Fibroblast of lung (primary cell): ENCODE data around the gene PRKAG2.

Experiments
- CTCF ChIP-seq, 2 donors: IDR thresholded peaks in 1 of 2; conservative IDR thresholded peaks in 1 of 2; 1 replicate in 1 of 2; 2 replicates in 1 of 2; pipeline ENCODE4 v1.5.1; 2011 to 2012; ENCODE audit warnings: low read length in 2 of 2, control low read depth in 1 of 2, inconsistent platforms in 1 of 2, low read depth in 1 of 2, mild to moderate bottlenecking in 1 of 2
- EZH2 ChIP-seq: IDR thresholded peaks from 2 replicates; pipeline ENCODE4 v1.5.1; 2012; ENCODE audit warnings: low read length, control low read depth, mild to moderate bottlenecking; ENCODE audit errors: missing control alignments

DNA sequence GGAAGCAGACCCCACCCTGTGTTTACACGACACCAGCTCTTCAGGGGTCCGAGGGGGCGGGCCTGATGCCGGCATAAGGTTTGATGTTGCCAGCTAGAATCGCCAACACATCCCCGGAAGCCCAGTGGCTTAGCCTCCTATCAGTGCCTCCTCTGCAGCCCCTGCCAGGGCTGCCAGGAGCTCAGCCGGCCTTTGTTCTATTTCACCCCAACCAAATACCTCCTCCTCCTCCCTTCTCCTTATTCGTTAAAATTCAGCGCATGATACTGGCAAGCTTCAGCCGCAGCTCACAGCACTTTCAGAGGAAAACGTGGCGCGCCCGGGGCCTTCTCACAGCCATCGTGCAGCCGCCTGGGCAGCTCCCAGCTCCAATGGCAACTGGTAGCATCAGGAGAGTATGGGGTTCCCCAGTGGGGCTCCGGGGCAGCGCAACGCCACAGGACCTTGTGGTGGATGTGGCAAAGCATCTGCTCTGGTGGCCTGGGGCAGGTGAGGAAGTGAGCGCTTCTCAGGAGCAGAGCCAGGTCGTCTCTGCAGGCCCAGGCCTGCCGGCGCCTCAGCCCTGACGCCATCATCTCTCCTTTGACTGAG, 180.9 kb downstream of the PRKAG2 start:
- TF ChIP-seq EZH2, result no peak
- no peak for TF ChIP-seq CTCF (conservative IDR thresholded peaks at IDR 0.05 in 1 of 2, IDR thresholded peaks at IDR 0.05 in 1 of 2; ENCODE audit: low read depth in 1 of 2, low read length in 2 of 2)
